GM08714 (cell line): ENCODE data around the gene RNPEPL1.
"Not testable (repeated sequence)": the region's sequence is repeated elsewhere in the genome, so short reads cannot be mapped to it uniquely, and the experiment has no call there.

Experiments
- H3K4me3 ChIP-seq: fragments of 200-500 bp; sonication (Bioruptor generic); 2 replicates; pipeline ENCODE4 v1.5.1; 2014; ENCODE audit warnings: mild to moderate bottlenecking, low read length, inconsistent platforms
- ZNF274 ChIP-seq: IDR thresholded peaks from 2 replicates; pipeline ENCODE4 v1.6.1; 2012; ENCODE audit warnings: mild to moderate bottlenecking, low read depth, low read length

The RNPEPL1 gene

DNA sequence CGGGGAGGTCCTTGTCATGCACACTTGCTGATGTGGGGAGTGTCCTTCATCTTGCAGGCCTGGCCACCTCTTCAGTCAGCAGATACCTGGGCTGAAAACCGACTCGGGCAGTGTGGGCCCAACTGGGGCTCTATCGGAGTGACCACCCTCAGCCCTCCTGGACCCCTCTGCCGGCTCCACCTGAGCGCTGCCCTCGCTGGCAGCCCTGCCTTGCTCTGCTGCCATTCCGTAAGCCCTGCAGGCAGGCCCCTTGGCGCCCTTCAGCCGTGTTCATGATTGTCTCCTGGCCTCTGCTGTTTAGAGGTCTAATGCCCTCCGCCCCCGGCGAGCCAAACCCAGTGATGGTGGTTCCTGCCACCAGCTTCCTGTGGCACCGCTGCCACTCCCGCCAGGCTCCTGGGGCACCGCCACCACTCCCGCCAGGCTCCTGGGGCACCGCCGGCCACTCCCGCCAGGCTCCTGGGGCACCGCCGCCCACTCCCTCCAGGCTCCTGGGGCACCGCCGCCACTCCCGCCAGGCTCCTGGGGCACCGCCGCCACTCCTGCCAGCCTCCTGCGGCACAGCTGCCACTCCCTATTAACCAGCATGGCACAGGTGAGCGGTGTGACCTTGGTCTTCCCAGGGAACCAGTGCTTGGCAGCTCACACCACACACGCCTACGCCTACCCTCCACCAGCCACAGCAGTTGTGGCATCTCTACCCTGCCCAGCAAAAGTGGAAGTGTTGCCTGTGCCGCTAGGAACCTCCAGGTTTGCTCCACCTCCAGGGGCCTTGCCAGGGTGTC is 34.2 kb downstream of the RNPEPL1 start:
- TF ChIP-seq ZNF274 = no peak
- H3K4me3 ChIP-seq = no peak overlapping the region

DNA sequence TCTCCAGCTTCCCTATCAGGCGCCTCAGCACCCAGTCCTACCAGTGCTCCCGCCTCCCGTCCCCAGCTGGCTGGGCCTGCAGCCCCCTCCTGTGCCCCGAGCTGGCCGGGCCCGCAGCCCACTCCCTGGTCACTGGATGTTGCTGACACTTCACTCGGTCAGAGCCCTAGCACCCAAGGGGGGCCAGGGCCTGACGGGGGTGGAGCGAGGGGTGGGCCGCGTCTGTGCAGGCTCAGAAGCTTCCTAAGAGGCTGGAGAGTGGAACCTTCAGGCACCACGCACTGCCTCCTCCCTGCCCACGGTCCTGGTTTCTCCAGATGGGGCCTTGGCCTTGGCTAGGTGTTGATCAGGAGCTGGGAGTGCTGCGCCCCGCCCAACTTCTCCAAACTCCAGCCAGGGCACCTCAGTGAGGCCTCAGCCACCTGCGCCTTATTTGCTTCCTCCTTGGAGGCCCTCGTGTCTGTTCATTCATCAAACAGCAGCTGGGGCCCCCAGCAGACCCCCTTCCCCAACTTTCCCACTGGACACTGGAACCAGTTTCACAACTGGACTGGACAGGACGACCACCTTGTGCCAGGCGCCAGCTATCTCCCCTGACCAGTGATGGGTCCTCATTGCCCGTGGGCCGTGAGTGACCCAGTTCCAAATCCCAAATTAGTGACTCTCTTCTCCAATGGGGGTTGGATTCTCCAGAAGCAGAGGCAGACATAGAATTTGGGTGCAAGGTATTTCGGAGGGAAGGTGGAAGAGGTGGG is 35.0 kb downstream of the RNPEPL1 start:
- TF ChIP-seq ZNF274 = no peak
- no peak overlapping the region for H3K4me3 ChIP-seq

DNA sequence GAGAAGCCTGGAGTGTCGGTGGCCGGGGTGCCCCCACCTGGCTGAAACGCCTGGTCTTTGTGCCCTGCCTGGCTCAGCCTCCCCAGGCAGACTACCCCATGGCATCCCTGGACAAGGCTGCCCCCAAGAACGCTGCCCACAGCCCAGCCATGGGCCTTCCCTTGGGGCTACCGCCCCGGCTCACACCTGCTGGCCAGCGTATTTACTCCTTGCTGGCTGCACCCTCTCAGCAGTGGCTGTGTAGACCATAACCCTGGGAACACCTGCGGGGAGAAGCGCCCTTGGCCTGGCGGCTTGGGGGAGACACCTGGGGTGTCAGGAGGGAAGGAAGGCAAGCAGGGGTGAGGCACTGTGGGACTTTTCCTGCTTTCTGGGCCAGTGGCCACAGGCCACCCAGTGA is 35.6 kb downstream of the RNPEPL1 start:
- no peak for TF ChIP-seq ZNF274
- H3K4me3 ChIP-seq = no peak overlapping the region

DNA sequence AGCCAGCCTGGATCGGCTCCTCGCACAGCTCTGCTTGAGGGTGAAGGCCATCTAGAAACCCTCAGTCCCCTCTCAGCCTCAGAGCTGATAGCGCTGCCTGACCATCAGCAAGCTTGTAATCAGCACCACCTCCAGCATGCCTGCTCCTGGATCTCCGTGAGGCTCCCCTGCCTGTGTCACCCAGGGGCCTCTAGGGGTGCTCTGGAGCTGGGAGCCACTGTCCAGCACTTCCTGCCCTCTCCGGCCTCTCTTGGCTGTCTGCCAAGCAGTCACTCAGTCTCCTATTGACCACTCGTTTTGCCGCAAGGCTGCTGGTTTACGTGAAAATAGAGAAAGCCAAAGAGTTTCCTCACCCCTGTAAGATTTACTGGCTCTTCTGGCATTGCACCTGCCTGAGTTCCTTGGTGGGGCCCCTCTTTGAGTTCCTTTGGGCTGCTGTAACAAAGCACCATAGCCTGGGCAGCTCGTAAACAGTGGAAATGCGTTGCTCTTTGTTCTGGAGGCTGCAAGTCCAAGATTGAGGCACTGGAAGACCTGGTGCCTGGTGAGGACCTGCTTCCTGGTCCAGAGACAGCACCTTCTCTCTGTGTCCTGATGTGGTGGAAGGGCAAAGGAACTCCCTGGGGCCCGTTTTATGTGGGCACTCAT is 36.1 kb downstream of the RNPEPL1 start:
- TF ChIP-seq ZNF274 = no peak
- H3K4me3 ChIP-seq = no peak overlapping the region

DNA sequence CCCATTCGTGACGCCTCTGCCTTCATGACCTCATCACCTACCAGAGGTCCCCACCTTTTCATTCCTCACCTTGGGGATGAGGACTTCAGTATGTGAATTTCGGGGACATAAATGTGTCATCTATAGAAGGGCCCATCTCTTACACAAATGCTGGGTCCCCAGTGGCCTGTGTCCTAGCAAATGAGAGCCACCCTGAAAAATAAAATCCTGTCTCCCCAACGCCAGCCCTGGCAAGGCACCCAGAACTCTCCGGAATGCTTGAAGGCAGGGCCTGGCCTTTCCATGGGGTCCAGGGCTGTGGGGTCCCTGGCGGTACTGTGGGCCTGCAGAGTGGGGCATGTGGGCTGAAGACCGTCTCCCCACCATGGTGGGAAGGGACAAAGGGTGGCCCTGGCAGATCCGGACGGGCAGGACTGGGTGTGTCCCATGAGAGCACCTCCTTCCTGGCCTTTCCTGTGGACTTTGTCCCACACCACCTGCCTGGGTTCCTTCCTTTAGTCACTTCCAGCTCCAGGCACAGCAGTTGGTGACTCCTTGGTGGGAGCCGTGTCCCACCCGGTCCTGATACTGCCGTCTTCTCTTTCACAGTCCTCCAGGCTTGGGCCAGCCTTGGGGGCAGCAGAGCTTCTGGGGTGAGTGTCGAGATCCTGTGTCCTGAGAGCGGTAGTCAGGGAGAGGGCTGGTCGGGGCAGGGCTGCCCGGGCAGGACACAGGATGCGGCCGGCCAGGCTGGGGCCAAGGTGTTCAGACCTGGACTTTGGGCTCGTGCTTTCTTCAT is 36.8 kb downstream of the RNPEPL1 start:
- H3K4me3 ChIP-seq = no peak overlapping the region
- no peak for TF ChIP-seq ZNF274

- TF ChIP-seq ZNF274 = no peak
- H3K4me3 ChIP-seq = no peak overlapping the region
These were observed 37.8 kb downstream of the RNPEPL1 start for GRCh38 chr2:240605867-240606743.

DNA sequence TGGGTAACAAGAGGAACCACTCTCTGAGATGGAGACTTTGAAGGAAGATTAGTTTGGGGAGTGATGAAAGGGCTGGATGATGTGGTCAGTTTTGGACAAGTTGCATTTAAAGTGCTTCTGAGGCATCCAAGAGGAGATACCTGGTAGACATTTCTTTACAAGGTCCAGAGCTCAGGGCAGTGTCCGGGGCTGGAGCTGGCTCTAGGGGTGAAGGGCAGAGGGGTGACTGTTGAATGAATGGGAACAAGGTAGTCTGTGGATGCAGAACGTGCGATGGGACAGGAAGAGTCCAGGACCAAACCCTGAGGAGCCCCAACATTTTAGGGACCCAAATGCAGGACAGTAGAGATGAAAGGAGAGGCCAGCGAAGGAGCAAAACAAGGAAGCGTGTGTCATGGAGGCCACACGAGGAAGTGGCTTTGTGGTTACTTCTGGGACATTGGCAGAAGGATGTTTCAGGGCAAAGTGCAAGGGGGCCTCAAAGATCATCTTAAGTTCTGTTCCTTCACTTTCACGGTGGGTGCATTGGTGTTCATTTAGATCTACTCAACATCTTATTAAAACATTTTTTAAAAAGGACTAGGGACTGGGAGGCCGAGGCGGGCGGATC is 43.4 kb downstream of the RNPEPL1 start:
- H3K4me3 ChIP-seq = no peak overlapping the region
- TF ChIP-seq ZNF274 = no peak

GRCh38 chr2:240613781-240614180 is 45.5 kb downstream of the RNPEPL1 start:
- H3K4me3 ChIP-seq = no peak overlapping the region
- no peak for TF ChIP-seq ZNF274

- TF ChIP-seq ZNF274 = no peak
- no peak overlapping the region for H3K4me3 ChIP-seq
These were observed 46.1 kb downstream of the RNPEPL1 start for GRCh38 chr2:240614391-240614790.

DNA sequence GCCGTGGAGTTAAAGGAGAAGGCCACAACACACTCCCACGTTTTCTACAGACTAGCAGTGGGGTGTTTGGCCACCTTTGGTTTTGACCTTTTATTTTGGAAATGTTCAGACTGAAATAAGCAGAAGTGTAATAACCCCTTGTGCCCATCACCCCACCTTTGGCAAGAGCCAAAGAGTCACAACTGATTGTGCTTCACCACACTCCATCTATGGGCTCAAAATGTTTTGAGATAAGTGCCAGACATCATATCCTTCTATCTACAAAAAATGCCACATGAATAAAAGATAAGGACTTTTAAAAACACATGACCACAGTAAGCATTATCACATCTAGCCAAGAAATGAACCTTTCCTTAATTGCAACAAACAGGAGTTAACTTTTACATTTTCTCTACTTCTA is 47.1 kb downstream of the RNPEPL1 start:
- H3K4me3 ChIP-seq = no peak overlapping the region
- TF ChIP-seq ZNF274 = no peak

GRCh38 chr2:240615820-240616547 is 47.7 kb downstream of the RNPEPL1 start:
- TF ChIP-seq ZNF274 = no peak
- no peak overlapping the region for H3K4me3 ChIP-seq

- H3K4me3 ChIP-seq = not testable (repeated sequence)
These were observed 48.8 kb downstream of the RNPEPL1 start for GRCh38 chr2:240616860-240617666.
